Stimulated activated CD4-positive, alpha-beta T cell treated with anti-CD3 and anti-CD28 coated beads, Interleukin-4, amount 100 ng/mL, for 1 hour (primary cell): ENCODE data around the gene SFMBT1.

Experiments used
- DNase-seq: peaks from one replicate; pipeline ENCODE4 v3.0.0-alpha.2; 2020

The SFMBT1 gene

DNA sequence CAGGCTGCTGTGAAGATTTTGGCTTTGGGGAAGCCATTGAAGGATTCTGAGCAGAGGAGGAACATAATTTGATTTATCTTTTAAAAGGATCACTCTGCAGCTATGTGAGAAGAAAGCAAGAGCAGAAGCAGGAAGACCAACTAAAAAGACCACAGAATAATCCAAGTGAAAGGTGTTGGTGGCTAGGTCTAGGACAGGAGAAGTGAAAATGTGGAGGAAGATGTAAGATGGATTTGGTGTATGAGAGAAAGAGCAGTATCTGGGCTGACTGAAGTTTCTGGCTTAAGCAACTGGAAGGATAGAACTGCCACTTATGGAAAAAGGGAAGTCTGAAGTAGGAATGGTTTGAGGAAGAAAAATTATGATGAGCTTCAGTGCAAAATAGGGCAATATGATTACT is 62.0 kb downstream of the SFMBT1 start:
- DNase-seq: no peak

DNA sequence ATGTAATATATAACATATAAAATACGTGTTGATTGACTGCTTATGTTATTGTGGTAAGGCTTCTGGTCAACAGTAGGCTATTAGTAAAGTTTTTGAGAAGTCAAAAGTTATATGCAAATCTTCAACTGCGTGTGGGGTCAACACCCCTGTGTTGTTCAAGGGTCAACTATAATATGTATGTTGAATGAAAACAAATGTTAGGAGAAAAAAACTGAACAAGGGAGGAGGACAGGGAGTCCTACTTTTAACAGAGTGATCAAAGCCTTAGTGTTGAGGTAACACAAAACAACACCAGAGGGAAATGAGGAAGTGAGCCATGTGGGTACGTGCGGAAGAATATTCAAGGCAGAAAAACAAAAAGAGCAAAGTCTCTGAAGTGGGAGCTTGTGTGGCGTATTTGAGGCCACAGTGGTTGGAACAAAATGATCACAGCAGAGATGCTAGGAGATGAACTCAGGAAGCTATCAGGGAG is 62.5 kb downstream of the SFMBT1 start:
- peak; percentile 8 for DNase-seq

DNA sequence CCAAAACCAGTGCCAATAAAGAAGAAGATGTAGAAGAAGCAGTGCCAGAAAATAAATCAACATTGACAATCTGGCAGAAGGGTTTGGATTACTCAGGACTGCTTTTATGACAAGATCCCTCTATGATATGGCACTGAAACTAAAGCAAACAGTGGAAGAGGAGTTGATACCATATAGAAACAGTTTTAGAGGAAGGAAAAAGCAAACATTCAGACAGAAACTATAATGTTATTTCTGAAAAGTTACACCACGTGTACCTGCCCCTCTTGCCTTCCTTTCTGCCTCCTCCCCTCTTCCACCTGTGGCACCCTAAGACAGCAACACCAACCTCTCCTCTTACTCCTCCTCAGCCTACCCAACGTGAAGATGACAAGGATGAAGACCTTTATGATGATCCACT is 63.0 kb downstream of the SFMBT1 start:
- no peak for DNase-seq

DNA sequence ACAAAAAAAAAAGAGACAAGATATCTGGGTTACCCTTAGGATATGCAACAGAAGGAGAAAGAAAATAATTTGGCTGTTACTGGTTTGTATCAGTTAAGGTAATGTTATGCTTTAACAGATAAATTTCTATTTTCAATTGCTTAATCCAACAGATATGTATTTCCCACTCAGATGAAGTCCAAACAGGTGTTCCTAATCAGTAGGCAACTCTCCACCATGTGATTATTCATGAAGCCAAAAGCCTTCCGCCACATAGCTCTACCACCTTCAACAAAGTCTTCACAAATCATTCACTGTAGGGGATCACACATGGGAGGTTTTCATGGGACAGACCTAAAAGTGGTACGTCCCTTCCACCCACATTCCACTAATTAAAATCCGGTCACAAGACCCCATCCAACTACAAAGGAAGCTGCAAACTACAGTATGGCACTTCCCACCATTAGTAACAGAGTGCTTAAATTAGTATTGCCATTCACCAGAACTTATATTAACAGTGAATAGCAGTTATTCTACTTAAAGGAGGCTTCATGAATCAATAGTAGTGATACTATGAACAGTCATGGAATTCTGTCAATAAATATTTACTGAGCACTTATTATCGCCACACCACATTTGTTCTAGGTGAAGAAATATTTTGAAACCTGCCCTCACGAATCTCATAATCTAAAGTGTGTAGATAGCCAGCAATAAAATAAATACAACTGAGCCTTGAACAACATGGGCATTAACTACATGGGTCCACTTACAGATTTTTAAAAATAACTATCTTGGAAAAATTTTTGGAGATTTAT is 66.5 kb downstream of the SFMBT1 start:
- no peak for DNase-seq

DNA sequence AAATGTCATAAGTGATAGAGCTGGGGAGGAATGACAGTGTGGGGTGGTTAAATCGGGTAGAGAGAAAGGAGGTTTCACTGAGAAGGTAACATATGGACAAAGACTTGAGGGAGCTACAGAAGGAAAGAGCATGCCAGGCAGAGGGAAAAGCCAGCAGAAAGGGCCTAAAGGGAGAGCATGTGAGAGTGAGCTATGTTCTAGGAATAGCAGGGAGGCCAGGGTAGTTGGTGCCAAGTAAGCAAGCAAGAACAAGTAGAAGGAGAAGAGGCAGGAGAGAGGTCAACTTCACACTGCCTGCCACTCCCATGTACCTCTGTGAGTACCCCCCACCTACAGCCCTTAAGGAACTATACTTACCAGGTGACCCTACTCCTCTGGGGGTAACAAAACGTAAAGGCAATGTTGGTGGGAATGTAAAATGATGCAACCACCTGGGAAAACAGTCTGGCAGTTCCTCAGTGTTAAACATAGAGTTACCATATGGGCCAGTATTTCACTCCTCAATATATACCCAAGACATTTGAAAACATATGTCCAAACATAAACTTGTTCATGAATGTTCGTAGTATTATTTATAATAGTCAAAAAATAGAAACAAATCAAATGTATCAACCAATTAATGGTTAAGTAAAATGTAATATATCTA is 67.6 kb downstream of the SFMBT1 start:
- DNase-seq: no peak

DNA sequence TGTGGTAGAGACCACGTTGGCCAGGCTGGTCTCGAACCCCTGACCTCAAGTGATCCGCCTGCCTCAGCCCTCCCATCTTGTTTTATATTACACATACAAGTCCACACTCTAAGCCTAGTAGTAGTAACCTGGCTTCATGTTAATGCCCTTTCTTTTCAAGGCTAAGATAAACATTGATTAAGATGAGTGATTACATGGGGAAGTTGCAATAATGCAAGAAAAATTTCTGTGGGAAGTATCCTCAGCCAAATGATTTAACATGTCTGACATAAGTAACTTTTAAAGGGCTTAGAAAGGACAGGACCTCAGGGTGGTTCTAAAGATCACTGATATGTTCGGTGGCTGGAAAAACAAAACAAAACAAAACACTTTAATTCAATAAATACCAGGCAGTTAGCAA is 72.1 kb downstream of the SFMBT1 start:
- no peak for DNase-seq

DNA sequence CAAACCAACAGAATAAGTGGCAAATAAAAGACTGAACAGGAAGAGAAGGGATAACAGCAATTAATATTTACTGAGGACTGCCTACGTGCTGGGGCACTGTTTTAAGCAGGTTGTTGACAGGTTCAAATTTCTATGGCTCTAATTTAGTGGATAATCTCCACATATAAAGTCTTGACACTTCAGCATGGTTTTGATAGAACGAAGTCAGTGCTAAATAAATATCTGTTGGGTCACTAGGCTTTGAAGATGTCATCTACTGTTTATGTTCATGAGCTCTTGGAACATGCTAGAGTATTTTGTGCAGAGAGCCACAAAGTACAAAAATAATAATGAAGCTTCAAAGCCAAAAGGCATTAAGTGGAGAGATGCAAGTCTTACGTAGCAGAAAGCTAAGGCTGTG is 74.0 kb downstream of the SFMBT1 start:
- DNase-seq: no peak

DNA sequence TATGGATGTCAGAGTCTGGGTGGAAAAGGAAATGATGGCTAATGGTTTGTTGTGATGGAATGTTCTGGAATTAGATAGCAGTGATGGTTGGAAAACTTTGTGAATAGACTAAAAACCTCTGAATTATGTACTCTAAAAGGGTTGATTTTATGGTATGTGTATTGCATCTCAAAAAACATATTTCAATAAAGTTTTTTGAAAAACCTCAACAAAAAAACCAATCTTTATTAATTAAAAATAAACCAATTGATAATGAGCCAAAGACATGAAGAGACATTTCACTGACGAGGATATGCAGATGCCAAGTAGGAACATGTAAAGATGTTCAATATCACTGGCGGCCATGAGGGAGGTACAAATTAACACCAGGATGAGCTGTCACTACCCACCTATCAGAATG is 78.5 kb downstream of the SFMBT1 start:
- DNase-seq: no peak

DNA sequence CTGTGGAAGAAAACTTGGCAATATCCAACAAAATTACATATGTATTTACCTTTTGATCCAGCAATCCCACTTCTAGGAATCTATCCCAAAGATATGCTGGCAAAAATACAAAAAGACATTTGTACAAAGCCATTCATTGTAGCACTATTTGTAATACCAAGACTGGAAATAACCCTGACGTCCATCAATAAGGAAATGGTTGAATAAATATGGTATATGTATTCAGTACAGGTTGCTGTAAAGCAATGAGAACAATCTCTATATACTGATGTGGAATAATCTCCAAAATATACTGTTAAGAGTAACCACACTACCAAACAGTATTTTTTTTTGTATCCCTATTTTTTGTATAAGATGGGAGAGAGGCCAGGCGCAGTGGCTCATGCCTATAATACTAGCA is 83.7 kb downstream of the SFMBT1 start:
- DNase-seq: no peak

DNA sequence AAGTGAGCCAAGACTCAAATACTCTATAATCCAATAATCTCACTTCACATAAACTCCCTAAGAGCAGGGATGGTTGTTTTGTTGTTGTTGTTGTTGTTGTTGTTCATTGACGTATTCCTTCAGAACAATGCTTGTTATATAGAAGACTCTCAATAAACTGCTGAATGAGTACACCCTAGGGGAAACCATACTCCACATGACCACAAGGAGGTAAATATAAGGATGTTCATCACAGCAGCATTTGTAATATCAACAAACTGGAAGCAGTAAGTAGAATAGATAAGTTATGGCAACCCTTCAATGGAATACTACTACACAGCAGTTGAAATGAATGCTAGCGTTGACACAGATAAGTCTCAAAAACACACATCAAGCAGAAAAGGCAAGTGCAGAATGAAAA is 86.1 kb downstream of the SFMBT1 start:
- DNase-seq: no peak

DNA sequence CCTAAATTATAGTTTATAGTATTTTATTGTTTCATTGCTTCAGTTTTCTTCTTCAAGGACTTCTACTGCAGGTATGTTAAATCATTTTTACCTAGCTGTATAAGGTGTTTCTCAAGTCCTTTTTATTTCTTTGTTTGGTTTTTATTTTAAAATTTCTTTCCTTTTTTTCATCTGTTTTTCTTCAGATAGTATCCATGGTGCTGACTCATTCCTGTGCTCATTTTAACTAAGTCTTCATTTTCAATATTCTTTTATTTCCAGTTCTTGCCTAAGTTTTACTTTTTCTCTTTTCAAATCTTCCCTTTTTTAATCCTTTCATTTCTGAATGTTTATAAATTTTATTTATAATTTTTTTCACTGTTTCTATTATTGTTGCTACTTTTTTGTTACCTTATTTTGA is 106.3 kb downstream of the SFMBT1 start:
- DNase-seq: no peak

DNA sequence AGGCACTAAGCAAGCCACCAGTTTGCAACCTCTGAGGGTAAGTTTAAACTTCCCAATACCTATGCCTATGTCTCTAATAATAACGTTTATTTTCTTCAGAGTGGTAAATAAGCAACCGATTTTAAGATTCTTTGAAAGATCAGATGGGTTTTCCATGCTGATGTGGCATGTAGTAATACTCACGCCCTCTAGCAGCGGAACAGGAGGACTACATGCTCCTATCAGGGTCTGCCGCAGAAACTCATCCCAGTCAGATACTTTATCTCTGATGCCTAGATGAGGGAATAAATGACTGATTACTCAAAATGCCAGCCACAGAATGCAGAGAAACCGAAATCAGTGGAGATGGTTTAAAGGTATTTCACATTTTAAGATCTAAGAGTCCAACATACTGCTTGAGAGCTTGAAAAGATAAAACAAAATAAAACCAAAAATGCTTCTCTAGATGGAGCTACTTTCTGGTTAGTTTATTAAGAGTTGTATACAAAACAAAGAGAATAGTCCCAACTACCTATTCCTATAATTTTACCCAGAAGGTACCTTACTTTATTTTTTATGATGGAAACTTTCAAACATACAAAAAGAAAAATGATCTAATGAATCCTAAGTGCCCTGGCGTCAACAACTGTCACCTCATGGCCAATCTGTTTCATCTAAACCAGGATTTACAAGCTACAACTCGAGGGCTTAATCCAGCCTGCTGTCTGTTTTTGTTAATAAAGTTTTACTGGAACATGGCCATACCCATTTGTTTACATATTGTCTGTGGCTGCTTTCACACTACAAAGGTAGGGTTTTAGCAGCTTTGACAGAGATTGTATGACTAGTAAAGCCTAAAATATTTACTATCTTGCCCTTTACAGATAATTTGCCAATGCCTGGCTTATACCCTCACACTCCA is 111.0 kb downstream of the SFMBT1 start:
- peak; percentile 34 for DNase-seq

DNA sequence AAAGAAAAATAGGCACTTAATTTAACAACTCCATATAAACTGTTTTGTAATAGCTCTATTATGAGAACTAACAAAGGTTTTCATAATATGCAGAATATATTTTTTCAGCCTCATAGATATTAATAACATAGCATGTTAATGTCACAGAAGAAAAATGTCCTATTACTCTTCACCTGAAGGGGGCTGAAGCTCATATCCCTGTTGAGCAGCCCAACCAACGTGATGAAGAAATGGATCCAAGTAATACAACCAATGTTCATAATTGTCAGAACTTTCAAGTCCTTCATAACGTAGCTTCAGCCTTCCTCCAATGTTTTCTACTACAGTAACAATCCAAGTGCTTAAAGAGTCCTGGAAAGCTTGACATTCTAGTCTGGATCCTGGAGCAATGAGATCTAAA is 114.0 kb downstream of the SFMBT1 start:
- no peak for DNase-seq

DNA sequence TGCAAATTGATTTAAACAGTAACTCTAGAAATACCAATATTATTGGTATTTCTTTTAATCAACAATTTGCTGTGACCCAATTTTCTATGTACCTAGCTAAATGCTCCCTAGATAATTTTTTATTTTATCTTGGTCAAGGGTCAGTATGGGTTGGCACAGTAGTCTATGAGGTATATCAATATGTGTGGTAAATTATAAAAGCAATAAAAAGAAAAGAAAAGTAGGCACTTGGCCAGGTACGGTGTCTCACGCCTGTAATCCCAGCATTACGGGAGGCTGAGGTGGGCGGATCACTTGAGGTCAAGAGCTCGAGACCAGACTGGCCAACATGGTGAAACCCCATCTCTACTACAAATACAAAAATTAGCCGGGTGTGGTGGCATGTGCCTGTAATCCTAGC is 114.5 kb downstream of the SFMBT1 start:
- no peak for DNase-seq

DNA sequence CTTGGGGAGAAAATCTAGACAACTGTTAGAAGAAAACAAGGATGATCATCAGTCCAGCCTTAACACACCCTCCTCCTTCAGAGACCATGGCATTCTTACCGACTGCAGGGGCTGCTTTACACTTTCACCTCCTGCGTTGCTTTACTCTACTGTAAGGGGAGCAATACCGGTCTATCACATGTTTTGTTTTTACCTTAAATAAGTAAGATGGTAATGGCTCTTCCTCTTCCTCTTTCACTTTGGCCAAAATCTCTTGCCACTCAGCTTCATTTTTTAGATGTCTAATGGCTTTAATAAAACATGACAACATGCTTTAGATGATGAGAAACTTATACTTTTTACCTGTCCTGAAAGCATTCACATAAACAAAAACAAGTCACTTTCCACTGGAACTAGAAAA is 115.1 kb downstream of the SFMBT1 start:
- DNase-seq: no peak

DNA sequence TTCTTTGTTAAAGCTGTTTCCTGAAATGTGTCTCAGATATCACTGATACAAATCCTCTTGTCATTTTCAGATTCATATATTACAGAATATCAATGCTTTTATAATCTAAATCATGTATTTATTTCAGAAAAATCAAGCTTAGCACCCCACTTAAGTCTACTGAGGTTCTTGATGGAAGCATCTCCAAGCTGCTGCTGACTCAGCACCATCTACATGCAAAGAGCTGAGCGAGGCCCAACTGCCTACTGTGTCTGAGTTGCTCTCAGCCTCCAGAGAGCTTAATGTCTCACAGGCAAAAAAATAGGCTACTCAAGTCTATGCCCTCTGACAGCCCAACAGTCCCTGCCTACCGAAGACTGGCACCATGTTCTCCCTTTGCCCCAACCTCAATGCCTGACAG is 119.3 kb downstream of the SFMBT1 start:
- DNase-seq: no peak

DNA sequence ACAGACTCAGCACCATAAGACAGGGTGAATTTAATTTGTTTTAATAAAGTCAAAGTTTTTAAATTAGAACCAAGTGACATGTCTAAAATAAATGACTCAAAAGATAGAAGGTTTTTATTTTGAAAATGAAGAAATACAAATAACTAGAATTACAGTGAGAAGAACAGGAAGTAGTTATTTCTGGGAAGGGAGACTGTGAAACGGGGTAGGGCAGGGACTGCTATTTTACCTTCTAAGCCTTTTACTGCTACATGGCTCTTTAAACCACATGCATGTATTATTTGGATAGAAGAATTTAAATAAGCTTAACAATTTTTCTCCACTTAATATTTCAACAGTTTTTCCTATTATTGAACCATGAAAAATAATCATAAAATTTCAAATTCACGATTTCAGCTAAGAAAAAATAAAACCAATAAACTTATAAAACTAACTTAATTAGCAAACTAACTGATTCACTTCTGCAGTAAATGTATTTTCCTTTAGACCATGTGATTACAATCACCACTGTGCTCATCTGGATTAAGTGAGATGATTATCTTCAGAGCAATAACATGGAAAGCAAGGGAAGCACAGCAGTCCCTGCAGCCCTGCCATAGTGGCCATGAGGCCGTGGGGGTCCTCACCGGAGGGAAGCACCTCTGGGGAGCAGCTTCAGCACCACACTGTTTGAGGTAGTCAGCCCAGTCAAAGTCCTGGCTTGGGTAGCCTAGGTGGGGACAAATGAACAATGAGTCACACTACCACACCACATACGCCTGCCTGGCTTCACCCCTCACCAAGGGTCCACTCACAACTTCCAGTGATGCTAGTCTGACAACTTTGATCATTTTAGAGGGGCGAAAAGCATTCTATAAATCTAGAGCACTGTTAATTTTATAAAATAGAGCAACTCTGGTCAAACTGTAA is 120.2 kb downstream of the SFMBT1 start:
- DNase-seq: no peak

DNA sequence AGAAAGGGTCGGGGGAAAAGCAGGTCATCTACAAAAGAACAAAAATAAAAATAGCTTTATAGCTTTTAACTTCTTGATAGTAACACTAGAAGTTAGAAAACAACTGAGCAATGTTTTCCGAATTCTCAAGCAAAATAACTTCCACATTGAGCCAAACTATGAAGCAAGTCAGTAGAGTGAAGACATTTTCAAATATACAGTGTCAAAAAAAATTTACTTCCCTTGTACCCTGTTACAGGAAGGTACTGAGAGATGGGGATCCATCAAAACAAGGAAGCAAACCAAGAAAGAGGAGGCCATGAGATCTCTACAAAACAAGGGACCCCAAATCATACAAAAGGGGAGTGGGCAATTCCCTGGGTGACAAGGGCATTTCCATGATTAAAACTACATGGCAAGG is 121.9 kb downstream of the SFMBT1 start:
- no peak for DNase-seq

DNA sequence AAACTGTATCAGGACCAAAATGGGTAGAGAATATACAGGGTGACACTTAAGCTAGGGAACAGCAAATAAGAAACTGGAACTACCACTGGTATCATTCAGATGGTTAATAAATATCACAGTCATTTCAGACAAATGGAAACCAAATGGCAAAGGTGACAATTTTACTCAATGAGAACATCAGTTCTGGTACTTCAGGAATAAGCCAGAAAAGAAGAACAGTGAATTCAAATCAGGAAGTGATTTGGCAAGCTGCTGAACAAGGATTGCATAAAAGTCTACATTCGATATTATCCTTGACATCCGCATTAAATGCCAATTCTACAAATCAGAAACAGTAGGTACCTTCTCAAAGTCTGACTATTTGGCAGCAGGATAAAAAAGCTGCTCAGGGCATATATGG is 125.0 kb downstream of the SFMBT1 start:
- no peak for DNase-seq

DNA sequence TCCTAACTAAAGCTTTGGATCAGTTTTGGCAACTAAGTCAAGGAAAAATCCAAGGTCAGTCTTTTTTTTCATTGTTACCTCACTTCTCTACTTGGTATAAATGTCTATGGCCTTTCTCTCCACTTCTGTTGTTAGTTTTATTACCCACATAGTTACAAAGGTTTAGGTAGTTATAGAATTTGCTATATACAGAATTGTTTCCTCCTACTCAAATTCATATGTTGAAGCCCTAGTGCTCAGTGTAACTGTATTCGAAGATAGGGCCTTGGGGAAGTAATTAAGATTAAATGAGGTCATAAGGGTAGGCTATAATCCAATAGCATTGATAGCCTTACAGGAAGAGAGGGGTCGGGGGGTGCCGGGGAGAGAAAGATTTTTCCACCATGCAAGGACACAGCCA is 128.8 kb downstream of the SFMBT1 start:
- DNase-seq: no peak

DNA sequence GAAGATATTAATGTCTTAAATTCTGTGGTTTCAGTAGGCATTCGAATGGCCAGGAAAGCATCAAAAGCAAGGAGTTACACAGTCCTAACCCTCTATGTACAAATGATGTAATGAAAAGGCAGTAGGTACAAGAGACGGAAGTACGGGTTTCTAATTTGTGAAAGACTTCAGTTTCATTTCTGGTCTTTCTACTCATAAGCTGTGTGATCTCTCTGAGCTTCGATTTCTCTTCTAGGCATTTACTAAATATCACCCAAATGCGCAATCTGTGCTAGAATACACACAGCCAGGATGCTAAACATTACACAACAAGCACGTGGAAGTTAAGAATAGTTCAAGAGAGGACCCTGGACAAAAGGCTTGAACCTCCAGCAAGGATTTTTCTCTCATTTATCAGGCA is 130.6 kb downstream of the SFMBT1 start:
- no peak for DNase-seq

DNA sequence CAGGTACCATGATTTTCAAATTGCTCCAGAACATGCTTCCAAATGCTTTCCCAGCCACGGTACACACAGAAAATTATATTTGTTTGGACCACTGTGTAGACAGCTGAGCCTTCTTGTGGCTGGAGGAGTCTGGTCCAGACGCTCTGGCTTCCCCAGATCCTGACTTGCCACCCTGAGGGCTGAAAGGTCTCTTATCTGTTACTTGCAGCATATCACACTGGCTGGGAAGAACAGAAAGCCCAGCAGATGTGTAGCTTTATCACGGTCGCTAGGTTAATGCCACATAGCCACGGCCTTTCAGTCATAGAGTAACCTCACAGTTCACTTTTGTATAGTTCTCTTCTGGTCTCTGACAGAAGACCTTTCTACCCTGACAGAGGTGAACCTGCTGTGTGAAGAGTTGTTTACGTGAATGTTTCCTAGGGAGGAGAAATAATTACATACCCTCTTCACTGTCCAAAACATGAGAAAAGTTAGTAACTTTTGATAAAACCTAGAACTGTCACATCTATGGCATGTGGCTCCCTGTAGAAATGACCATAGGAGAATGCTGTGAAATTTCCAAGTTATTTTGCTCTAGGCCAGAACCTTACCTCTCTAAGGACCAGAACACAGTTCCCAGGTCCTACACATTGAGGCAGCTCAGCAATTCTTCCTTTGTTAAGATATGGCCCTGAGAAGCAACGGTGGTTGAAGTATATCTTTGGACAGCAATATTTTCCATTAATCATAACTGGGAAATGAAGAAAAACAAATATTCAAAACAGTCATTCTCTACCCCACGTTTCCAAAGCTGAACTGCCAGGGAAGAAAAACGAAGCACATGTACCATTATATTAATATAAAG is 132.8 kb downstream of the SFMBT1 start:
- no peak for DNase-seq
